HG02678 (cell line): ENCODE results near the gene SEMA4D.
"Not testable (repeated sequence)": the region's sequence is repeated elsewhere in the genome, so short reads cannot be mapped to it uniquely, and the experiment has no call there.

ENCODE experiments used
- ATAC-seq: cut with Tn5 transposase; IDR thresholded peaks from one replicate; pipeline ENCODE4 v1.9.1; 2021; ENCODE audit warnings: mild to moderate bottlenecking, moderate library complexity; ENCODE audit not compliant: unreplicated experiment

SEMA4D gene

DNA sequence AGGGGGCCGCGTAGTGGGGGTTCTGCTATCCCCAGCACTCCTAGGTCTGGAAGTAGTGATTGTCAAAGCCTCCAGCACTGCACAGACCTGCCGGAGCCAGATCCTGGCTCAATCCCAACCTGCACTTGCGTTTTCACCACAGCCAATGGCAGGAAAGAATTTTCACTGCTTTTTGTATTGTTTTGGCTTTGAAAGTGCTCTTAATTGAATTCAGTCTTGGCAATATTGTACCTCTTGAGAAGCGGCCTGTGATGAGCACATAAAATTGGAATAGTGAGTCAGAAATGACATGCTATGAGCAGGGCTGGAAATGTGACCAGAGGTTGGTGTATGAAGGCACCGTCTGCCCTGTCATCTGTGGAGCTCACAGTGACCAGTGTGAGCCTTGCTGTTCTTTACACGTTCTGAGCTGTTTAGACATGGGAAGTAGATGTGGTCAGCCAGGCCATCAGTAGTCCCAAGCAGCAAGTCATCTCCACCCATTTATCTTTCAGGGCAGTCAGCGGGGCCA is 138.1 kb downstream of the SEMA4D start:
- no peak for ATAC-seq

DNA sequence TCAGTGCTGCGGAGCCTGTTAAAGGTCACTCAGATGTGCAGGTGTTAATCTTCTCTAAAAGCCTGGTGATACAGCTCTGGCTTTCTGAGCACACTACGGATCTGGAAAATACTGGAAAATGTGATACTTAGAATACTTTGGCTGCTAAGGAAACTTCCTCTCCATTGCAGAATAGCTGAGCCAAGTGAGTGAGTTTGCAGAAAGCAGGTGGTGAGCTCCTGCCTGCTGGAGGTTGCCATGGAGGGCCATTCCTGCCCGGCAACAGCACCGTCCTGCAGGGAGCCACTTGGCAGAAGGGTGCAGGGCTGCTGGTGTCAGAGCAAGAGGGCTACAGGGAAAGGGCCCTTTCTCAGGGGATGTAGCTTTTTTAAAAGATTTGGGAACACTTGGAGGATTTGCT is 138.9 kb downstream of the SEMA4D start:
- ATAC-seq: no peak

GRCh38 chr9:89358376-89358916 is 139.5 kb downstream of the SEMA4D start:
- ATAC-seq: no peak

DNA sequence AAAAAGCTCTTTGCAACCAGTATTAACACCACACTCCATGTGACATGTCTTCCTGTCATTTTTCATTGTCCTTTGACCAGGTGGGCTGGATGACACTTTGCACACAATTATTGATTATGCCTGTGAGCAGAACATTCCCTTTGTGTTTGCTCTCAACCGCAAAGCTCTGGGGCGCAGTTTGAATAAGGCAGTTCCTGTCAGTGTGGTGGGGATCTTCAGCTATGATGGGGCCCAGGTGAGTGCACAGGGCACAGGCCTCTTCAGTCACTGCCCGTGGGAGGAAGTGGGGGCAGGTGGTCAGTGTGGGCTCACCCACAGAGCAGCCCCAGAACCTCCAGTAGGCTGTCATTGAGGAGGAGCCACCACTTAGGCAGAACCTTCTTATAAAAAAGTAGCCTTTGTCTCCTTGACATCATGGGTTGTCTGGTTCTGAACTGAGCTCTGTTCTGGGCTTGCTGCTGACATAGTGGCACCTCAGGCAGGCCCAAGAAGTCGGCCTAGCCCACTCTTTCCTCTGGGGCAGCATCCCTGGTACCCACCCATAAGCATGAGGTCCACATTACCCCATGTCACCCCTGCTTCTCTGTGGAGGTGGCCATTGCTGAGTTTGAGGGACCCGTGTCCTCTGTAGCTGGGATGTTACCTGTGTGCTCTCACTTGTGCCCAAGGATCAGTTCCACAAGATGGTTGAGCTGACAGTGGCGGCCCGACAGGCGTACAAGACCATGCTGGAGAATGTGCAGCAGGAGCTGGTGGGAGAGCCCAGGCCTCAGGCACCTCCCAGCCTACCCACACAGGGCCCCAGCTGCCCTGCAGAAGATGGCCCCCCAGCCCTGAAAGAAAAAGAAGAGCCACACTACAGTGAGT is 140.3 kb downstream of the SEMA4D start:
- no peak for ATAC-seq

DNA sequence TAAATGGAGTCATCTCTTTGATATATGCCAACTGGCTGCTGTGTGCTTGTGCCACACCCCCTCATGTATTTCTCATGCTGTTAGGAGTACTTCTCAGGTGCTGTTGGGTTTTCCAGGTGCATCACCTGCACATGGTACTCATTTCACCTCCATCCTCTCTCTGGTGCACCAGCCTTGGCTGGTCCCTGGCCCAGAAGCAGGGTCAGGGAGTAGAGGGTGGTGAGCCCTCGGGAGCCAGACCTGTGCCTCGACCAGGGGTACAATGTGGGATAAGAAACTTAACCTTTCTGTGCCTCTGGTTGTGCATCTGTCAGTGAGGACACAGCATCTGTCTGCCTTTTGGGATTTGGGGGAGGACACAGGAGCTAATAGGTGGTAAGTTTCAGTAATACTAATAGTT is 141.1 kb downstream of the SEMA4D start:
- ATAC-seq: no peak

- no peak for ATAC-seq
Observed at GRCh38 chr9:89354471-89354870, 143.4 kb downstream of the SEMA4D start.

- ATAC-seq: no peak
Observed at GRCh38 chr9:89353989-89354388, 143.9 kb downstream of the SEMA4D start.

GRCh38 chr9:89352874-89353649 is 144.9 kb downstream of the SEMA4D start:
- ATAC-seq: no peak

DNA sequence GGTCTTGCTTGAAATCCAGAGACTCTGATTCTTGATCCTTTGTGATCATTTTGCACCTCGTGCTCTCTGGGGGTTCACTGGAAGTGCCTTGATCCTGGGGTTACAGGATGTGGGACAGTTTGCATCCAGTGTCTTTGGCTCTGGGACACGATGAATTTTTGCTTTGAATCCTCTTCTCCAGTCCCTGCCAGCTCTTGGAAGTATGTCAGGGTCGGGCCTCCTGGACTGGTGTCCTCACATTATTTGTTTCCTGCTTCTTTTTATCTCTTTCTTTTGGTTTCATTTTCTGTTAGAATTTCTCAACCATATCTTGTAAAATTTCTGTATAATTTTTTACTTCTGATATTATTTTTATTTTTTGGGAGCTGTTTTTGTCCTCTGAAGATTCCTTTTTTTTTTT is 145.5 kb downstream of the SEMA4D start:
- ATAC-seq: no peak

DNA sequence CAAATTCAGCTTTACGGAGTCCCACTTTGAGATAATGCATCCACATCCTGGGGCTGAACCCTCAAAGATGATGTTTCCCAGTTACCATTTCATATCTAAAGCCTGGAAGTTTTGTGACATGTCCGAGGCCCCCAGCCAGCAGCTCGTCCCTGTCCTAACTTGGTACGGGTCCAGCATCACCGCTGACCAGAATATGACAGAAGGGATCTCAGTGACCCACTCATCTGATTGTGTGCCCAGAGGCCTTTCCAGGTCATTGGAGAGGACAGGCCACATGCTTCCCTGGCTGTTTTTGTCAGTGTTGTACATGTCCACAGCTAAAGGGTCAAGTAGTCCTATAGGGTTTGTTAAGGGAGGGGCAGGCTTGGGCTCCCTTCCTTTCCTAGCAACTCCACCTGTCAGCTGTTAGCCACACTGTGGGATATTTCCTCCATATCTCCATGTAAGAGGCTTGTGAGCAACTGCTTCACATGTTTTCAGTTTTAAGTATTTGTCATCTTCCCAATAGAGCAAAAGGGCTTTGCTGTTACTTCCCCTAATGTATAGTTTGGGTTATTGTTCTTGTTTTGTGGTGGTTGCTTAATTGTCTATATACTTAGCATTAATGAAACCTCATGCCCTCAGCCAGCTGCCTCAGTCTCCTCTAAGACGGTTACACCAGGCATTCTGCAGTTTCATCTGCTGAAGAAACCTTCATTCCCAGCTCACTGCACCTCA is 146.2 kb downstream of the SEMA4D start:
- no peak for ATAC-seq

DNA sequence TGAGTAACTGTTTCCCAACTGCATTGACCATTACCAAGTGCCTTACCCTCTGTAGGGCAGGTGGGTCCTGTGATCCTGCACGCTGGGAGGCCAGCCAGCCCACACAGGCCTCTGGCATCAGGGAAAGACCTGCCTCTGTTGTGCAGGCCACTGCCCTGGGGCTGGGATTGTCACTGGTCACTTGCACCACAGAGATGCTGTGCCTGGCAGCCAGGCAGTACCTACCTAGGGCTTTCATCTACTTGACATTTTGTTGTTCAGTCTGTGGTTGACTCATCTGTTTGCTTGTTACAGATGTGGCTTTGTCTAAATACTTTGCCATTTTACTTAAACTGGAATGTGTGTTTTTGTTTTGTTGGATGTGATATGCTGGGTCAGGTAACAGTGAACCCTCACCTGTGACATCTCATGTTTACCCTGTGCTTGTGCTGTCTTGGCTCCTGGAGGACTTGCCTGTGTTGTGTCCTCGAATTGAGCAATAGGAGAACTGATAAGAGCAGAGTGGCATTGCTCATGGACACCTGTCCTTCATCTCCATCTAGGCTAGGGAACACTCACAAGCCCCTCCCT is 146.8 kb downstream of the SEMA4D start:
- no peak for ATAC-seq

- ATAC-seq: no peak
Observed at GRCh38 chr9:89349607-89350006, 148.3 kb downstream of the SEMA4D start.

GRCh38 chr9:89347651-89348050 is 150.3 kb downstream of the SEMA4D start:
- ATAC-seq: no peak

GRCh38 chr9:89346696-89347095 is 151.2 kb downstream of the SEMA4D start:
- no peak for ATAC-seq

DNA sequence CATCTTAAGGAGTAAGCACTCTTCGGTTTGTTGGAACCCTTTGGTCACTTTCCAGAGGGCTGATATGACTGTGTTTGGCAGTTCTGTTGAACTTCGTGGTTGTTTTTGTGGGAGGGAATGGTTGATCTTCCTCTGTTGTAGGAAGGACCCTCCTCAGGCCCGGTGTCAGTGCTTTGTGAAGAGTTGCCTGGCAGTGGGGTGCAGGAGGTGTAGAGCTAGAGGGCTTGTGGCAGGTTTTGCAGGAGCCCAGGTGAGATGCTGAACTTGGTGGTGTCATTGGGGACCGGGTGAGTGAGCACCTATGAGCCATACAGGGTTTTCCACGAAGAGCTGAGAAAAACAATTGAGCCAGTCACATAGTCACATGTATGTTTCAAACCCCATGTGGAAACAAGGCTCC is 152.4 kb downstream of the SEMA4D start:
- no peak for ATAC-seq

DNA sequence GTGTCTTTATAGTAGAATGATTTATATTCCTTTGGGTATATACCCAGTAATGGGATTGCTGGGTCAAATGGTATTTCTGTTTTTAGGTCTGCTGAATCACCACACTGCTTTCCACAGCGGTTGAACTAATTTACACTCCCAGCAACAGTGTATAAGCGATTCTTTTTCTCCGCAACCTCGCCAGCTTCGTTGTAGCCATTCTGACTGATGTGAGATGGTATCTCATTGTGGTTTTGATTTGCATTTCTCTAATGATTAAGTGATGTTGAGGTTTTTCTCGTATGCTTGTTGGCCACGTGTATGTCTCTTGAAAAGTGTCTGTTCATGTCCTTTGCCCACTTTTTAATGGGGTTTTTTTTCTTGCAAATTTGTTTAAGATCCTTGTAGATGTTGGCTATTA is 154.1 kb downstream of the SEMA4D start:
- not testable (repeated sequence) for ATAC-seq

DNA sequence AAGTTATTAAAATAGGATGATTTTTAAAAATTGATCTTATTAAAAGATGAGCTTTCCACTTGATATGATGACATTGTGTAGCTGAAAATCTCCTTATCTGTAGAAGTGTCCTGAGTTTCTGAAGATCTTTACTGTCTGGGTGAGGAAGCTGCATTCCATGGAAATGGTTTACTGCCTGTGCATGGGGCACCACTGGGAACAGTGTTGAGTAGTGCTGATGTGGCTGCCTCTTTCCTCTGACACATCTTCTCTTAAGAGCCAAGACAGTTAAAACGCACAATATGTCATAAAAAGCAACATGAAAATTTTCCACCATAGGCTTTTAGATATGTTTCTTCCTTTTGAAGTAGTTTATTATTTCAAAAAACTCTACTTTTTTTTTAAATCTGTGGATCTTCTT is 155.0 kb downstream of the SEMA4D start:
- ATAC-seq: no peak

DNA sequence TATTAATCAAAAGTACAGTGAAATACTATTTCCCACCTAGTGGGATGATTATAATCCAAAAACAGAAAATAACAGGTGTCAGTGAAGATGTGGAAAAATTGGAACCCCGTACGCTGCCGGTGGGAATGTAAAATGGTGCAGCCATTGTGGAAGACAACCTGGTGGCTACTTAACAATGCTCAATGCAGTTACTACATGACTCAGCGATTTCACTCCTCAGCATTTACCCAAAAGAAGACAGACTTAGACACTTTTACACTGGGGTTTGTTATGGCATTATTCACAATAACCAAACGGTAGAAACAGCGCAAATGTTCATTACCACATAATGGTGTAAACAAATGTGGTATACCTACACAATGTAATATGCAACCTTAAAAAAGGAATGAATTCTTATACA is 155.7 kb downstream of the SEMA4D start:
- ATAC-seq: no peak

DNA sequence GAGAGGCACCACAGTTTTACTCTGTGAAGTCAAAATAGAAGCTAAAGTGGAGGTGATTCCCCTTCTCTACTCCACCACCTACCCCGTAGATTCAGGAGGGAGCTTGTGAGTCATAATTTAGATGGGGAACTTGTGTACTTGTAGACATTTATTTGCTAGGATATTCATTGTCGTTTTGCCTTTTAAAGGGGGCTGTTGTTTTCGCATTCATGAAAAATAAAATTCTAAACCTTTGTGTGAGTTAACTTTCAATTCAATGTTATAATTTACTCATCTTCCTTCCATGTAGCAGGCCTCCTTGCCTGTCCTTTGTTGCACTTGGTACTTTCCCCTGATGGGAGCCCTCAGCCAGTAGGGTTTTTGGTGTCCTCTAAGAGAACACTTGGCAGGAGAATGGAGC is 157.6 kb downstream of the SEMA4D start:
- peak; percentile 79 for ATAC-seq

DNA sequence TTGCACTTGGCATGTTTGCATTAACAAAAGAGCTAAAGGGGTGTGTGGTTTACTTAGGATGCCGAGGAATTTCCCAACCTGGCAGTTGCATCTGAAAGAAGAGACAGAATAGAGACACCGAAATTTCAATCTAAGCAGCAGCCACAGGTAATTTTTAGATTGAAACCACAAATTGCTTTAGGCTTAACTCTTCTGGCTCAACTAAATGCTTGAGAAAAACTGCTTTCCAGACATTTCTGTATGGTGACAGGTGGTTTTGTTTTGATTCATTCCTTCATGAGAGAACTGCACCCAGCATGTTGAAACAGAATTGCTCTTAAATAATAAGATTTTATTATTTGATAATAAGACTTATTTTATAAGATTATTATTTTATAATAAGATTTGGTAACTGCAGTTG is 158.1 kb downstream of the SEMA4D start:
- ATAC-seq: peak; percentile 38

DNA sequence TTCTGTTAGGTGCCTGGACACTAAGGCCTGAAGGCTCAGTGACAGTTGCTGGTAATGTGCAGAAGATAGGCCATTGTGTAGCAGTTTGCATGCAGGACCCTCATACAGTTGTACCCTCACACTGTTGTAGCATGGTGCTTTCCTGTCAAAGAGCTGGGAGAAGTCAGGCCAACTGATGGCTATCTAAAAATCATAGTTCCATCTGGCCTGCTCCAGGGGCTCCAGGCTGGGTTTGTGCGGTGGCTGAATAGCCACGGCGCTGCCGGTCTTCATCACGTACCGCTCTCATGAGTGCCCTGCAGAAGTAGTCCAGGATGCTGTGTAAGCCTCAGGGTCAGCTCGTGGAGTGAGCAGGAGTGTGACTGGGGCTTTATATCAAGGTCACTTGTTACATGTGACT is 167.4 kb downstream of the SEMA4D start:
- no peak for ATAC-seq
